GM10266 (cell line): ENCODE data around the gene DTD2.

Experiments
- DNase-seq: peaks from one replicate; pipeline ENCODE4 v3.0.0; 2012; ENCODE audit errors: extremely low spot score
- TF ChIP-seq, protein P1 (sequence below): IDR thresholded peaks from 2 replicates; pipeline ENCODE4 v1.5.1; 2012; ENCODE audit warnings: mild to moderate bottlenecking, low read depth; ENCODE audit not compliant: control insufficient read depth, insufficient read depth; ENCODE audit errors: missing control alignments

DTD2 gene

DNA sequence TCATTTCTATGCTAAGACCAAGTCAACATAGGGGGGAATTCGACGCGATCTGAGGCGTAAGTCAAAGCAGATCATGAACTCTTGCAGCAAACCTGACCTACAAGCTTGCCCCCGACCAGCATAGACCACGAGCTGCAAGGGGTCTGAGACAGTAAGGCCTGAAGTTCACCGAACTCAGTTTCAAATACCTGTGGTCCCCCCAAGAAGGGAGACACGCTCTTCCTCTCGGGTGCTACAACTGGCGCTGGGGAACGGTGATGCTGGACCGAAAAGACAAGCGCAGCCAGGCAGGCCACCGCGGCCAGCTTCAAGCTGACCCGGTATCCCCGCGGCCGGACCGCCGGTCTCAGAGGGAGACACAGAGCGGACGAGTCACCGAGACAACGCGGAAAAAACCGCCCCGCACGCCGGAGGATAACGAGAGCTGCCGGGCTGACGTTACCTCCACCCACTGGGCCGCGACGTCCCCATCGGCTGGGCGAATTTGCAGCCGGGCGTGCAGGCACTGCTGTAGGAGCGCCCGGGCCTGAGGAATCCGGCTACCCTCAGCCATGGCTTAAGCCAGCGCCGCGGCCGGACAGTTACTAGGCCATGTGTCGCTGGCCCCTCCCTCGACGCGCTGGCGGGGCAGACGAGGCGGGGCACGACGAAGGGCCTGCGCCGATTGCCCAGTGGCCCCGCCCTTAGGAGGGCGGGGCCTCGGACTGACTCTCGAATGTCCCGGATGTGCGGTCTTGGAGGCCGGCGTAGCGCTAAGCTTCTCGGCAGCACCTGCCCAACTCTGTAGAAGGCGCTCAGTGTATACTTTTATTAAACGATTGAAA lies at the start of gene DTD2:
Gene DTD2, minus strand, starts transcription at position 666 of the 824 bp plus-strand sequence. Its CDS starts 113 bp downstream, at position 553.
- TF ChIP-seq, protein P1, sequence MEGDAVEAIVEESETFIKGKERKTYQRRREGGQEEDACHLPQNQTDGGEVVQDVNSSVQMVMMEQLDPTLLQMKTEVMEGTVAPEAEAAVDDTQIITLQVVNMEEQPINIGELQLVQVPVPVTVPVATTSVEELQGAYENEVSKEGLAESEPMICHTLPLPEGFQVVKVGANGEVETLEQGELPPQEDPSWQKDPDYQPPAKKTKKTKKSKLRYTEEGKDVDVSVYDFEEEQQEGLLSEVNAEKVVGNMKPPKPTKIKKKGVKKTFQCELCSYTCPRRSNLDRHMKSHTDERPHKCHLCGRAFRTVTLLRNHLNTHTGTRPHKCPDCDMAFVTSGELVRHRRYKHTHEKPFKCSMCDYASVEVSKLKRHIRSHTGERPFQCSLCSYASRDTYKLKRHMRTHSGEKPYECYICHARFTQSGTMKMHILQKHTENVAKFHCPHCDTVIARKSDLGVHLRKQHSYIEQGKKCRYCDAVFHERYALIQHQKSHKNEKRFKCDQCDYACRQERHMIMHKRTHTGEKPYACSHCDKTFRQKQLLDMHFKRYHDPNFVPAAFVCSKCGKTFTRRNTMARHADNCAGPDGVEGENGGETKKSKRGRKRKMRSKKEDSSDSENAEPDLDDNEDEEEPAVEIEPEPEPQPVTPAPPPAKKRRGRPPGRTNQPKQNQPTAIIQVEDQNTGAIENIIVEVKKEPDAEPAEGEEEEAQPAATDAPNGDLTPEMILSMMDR, result peak; percentile 11
- peak; percentile 92 for DNase-seq

DNA sequence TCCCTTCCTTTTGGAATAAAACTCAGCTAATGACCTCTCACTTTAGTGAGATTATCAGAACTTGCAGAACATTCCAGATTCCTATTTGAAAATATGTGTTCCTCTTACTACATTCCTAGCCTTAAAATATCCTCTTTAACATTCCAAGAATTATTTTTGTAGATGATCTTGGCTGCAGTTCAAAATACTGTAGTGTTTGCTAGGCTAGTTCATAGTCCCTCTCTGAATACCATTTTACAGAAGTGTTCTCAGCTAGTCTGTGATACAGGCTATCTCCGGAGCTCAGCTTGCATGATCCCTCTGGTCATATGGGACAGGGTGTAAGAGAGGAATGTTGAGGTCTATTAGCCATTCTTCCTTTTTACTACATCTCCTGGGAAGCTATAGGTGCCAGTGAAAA lies 48.1 kb upstream of the DTD2 start:
- DNase-seq, result no peak
- TF ChIP-seq, protein P1, result no peak

DNA sequence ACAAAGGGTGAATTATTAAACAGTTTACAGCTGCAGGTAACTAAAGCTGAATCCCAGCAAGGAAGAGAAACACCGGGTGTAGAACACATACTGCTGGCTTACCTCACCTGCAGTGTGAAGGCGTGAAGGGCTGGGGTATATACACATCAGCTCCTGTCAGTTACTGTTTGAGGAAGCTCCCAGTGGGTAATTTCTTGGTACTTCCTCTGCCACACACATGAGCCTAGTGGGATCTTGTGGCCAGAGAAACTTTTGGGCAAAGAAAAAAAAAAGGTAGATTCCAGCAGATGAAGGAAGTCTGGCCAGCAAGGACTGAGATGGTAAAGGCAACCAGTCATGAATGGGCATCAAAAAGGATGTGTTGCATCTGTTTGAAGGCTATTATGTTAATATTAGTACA lies 44.6 kb upstream of the DTD2 start:
- TF ChIP-seq, protein P1, result no peak
- no peak for DNase-seq

DNA sequence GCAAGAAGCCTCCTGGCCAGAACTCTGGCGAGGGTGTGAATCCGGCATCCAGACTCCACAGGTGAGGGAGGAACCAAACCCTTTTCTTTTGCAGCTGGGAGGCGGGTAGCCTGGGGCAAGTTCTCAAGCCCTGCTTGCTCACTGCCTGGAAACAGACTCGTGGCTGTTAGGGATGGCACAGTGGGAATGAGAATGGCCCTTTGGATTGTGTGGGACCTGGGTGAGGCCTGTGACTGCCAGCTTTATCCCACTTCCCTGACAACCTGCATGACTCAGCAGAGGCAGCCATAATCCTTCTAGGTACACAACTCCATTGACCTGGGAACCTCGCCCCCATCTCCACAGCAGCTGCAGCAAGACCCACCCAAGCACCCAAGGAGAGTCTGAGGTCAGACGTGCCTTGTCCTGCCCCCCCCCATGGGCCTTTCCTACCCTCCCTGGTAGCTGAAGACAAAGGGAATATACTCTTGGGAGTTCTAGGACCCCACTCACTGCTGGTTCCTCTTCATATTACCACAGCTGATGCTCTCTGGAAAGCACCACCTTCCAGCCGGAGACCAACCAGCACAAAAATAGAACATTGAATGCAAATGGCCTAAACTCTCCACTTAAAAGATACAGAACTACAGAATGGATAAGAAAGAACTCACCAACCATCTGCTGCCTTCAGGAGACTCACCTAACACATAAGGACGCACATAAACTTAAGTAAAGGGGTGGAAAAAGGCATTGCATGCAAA lies 35.6 kb upstream of the DTD2 start:
- no peak for DNase-seq

DNA sequence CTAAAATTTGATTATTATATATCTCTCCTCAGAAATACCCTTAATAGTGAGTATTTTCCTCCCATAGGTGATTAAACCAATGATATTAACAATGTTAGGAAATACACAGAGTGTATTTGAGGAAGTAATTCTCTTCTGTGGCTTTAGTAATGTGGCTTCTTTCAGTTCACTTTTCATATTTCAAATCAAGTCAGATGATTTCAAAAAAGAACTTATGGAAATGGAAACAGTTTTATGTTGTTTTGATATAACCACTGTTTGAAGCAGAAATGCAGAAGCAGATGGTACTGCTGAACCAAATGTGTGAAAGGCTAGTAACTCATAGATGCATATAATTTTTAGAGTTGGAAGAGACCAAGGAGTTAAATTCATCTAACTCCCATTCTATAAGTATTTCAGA lies 32.4 kb upstream of the DTD2 start:
- DNase-seq, result peak; percentile 15
- TF ChIP-seq, protein P1, result no peak

More for the DNA sequence above, 35.6 kb upstream of the DTD2 start:
- TF ChIP-seq, protein P1, result no peak

DNA sequence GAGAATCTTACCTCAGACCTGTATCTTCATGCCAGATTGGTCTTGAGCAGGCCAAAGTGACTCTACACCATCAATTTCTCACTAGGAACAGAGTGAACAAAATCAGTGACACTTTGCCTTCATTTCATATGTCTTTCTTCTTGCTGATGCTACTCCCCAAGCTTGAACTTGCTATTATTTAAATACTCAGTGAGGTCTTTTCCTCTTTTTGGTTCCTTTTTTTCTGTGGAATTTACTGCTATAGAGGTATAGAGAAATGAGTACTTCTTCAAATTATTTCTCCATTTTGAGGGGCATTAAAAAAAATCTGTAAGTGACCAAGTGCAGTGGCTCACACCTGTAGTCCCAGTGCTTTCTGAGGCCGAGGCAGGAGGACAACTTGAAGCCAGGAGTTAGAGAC lies 30.6 kb upstream of the DTD2 start, which contains the start of gene GPR33:
Gene GPR33, minus strand, starts transcription at position 154 of the 400 bp plus-strand sequence. CDS start 4,074 bp downstream, outside the sequence.
- TF ChIP-seq, protein P1, result no peak
- DNase-seq, result no peak

DNA sequence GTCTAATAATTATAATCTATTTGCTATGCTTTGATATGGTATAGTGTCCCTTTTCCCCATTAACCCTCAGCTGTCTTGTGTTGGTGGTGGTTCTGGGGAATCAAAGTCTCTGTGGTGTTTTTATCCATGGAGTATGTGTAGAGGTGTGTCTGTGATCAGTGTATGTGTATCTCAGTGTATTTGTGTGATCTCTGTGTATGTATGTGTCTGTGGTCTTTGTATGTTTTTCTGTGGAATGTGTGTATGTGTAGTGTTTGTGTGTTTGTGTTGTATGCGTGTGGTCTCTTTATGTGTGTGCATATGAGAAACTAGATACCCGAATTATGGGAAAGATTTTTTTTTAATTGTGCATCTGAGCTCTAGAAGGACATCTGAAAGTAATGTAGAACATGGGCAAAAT lies 29.5 kb upstream of the DTD2 start:
- TF ChIP-seq, protein P1, result no peak
- no peak for DNase-seq
